NCI-H526 (cell line): ENCODE results near the gene ATP8A2.
"Not testable (repeated sequence)": the region's sequence is repeated elsewhere in the genome, so short reads cannot be mapped to it uniquely, and the experiment has no call there.

Experiments
- DNase-seq, 2 experiments: peaks; one replicate each; lab custom pipeline; 2025; lab: John Stamatoyannopoulos, UW

Gene ATP8A2

DNA sequence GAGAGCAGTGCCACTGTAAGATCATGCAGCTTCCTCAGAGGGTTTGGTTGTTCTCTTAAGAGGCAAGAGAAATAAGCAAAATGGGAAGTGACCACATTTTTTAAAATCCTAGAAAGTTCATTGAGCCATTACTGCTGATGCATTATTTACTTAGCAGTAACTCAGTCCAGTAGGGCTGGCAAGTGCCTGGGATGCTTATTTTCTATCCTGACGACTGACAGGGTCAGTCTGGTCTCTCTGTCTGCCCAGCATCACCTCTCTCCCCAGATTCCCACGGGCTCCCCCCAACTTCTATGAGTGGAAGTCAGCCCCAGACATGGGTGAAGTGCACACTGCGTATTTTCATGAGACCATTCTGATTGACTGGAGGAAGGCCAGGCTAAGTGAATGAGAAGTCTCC is 669.7 kb downstream of the ATP8A2 start:
- DNase-seq = no peak

DNA sequence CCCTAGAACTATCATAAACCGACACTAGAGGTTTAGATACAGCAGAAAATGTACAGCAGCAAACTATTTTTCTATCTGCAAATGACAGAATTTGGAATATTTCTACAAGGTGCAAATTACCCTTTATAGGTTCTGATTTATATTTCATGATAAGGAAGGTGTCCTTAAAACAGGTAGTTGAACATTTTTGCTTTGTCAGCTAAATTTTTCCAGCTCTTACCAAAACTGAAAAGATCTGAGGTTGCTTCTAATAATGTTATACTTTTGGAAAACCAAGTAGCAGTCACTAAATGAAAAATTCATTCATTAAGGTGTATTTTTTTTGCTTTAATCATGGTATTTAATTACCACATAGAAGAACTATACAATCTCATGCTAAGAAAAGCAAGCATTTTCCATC is 671.0 kb downstream of the ATP8A2 start:
- no peak for DNase-seq

- no peak for DNase-seq
Observed at GRCh38 chr13:26045142-26045541, 673.4 kb downstream of the ATP8A2 start.

DNA sequence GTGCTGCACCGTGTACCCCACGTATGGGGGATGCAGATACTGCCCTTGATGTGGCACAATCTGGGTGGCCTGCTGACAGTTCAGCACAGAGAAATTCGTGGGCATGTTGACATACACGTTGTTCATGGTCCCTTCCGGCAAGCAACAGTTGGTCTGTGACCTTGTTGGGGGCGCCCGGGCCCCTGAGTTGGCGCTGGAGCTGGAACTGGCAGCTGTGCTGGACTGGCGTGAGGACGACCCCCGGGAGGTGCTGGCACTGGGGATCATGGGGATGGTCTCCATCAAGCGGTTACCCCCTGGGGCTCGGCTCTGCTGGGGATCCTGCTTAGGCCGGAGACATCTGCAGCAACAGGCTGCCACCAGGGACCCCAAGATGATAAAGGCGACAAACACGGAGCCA is 674.9 kb downstream of the ATP8A2 start:
- DNase-seq = no peak

- no peak for DNase-seq
Observed at GRCh38 chr13:26047040-26047439, 675.3 kb downstream of the ATP8A2 start.

DNA sequence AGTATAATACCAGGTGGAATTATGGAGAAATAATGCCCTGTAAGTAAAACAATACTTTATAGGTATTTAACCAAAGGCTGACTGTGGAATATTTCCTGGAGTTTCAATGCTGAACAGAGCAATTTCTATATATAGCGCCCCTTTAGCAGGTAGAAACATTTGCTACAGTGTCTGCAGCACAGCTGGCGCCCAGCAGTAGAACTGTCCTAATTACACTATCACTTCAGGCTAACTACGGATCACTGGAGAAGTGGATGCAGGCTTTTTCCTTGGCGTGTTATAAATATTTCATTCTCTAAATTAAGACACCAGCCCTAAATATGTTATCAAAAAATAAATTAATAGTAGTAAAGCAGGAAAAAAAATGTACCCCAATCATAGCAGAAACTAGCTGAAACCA is 677.0 kb downstream of the ATP8A2 start:
- peak in 1 of 2 experiments; percentile 18 for DNase-seq

- DNase-seq = peak in 1 of 2 experiments; percentile 77
Observed at GRCh38 chr13:26050568-26051230, 678.9 kb downstream of the ATP8A2 start.

- DNase-seq = peak in 1 of 2 experiments; percentile 74
Observed at GRCh38 chr13:26051231-26051656, 679.5 kb downstream of the ATP8A2 start.

- peak; percentile 32 to 86 for DNase-seq
Observed at GRCh38 chr13:26051657-26052311, 680.0 kb downstream of the ATP8A2 start, which contains the start of gene SHISA2. TSS of gene SHISA2 (minus strand) at chr13:26052016. CDS start at chr13:26050975, 1,041 bp downstream.

- no peak for DNase-seq
Observed at GRCh38 chr13:26052337-26052736, 680.6 kb downstream of the ATP8A2 start.

GRCh38 chr13:26053418-26053980 is 681.7 kb downstream of the ATP8A2 start:
- no peak for DNase-seq

GRCh38 chr13:26054896-26055295 is 683.1 kb downstream of the ATP8A2 start:
- no peak for DNase-seq

DNA sequence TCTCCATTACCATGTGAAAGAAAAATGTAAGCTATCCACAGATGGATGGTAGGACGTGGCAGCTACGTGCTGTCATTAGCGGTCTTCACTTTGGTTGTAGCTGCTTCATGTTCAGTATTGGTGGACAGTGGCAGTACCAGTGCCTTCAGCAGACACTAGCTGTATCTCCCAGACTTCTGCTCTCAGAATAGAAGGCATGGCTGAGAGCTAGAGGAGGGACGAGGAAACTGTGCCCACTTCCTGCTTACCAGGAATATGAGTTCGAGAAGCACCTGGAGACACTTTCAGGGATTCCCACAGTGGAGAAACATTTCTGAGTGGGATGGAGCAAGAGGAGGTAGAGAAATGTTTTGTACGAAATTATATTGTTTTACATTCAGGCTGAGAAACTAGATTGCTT is 686.9 kb downstream of the ATP8A2 start:
- DNase-seq = no peak

- no peak for DNase-seq
Observed at GRCh38 chr13:26060357-26060756, 688.6 kb downstream of the ATP8A2 start.

- no peak for DNase-seq
Observed at GRCh38 chr13:26061256-26061655, 689.5 kb downstream of the ATP8A2 start.

DNA sequence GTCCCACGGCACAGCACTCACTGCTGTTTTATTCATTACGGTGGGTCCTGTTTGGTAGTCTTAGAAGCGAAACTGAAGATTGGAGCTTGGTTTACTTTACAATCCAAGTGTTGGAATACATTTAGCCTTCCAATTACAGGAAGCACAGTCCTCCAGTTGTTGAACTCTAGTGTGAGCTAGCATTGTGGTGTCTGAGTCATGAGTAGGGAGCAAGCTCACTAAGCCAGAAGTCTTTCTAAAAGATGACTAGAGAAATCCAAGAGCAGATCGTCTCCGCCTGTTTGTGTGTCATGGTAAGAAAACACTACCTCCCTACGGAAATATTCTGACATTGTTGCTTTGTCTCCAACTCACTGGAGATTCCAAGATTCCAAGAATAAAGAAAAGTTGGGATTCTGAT is 690.2 kb downstream of the ATP8A2 start:
- DNase-seq = no peak

- peak; percentile 50 to 89 for DNase-seq
Observed at GRCh38 chr13:26062853-26063444, 691.2 kb downstream of the ATP8A2 start.

DNA sequence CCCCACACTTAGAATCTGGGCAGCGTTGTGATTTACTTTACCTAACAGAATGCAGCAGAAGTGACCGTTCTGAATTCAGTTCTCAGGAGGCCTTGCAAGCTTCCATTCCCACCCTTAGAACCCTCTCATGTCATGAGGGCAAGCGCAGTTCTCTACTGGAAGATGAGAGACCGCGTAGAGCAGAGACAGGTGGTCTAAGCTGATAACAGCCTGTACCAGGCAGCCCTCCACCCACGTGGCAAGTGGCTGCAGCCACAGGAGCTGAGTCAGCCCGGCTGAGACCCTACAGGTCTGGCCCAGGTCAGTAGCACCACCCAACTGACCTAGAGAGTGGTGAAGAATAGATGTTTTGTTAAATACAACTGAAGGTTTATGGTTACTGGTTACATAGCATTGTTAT is 694.7 kb downstream of the ATP8A2 start:
- DNase-seq = not testable (repeated sequence)

- DNase-seq = no peak
Observed at GRCh38 chr13:26067601-26068000, 695.8 kb downstream of the ATP8A2 start.

DNA sequence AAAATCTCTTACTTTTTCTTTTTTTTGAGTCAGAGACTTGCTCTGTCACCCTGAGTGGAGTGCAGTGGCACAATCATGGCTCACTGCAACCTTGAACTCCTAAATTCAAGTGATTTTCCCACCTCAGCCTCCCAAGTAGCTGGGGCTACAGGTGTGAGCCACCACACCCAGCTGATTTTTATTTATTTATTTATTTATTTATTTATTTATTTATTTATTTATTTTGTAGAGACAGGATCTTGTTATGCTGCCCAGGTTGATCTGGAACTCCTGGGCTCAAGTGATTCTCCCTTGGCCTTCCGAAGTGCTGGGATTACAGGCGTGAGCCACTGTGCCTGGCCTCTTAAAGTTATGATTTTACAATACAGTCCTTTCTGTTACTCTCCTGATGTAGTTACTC is 696.6 kb downstream of the ATP8A2 start:
- not testable (repeated sequence) for DNase-seq

- DNase-seq = not testable (repeated sequence)
Observed at GRCh38 chr13:26069642-26070041, 697.9 kb downstream of the ATP8A2 start.

- no peak for DNase-seq
Observed at GRCh38 chr13:26071691-26072090, 699.9 kb downstream of the ATP8A2 start.

GRCh38 chr13:26072335-26072734 is 700.6 kb downstream of the ATP8A2 start:
- DNase-seq = not testable (repeated sequence)
